Neural progenitor cell (in vitro differentiated cells): ENCODE data around the gene NTM. TPM values are rescaled to one million over a fixed set of nuclear protein-coding genes. Genes with fewer than 3 reads are reported as not detected.

Source experiments
- DNase-seq: peaks from one replicate; pipeline ENCODE4 v3.0.0-alpha.2; 2016; ENCODE audit warnings: low spot score
- H2AFZ ChIP-seq: fragments of 200-600 bp; sonication (generic); replicated peaks from 2 replicates; pipeline ENCODE4 v1.6.1; 2016; ENCODE audit warnings: antibody characterized with exemption
- H3F3A ChIP-seq: fragments of 200-600 bp; sonication (generic); 2 replicates; pipeline ENCODE4 v1.6.1; 2016; ENCODE audit warnings: antibody characterized with exemption, low read depth
- H3K27ac ChIP-seq: fragments of 200-600 bp; sonication (generic); 2 replicates; pipeline ENCODE4 v1.5.1; 2016; ENCODE audit warnings: mild to moderate bottlenecking
- H3K27me3 ChIP-seq: fragments of 200-600 bp; sonication (generic); 2 replicates; pipeline ENCODE4 v1.6.1; 2016; ENCODE audit warnings: mild to moderate bottlenecking, moderate library complexity
- H3K36me3 ChIP-seq: fragments of 200-600 bp; sonication (generic); 2 replicates; pipeline ENCODE4 v1.5.1; 2016
- H3K4me1 ChIP-seq: fragments of 200-600 bp; sonication (generic); 2 replicates; pipeline ENCODE4 v1.6.1; 2016; ENCODE audit warnings: mixed run types
- H3K4me2 ChIP-seq: fragments of 200-600 bp; sonication (generic); 2 replicates; pipeline ENCODE4 v1.6.1; 2016
- H3K4me3 ChIP-seq: fragments of 200-600 bp; sonication (generic); 2 replicates; pipeline ENCODE4 v1.5.1; 2016
- H3K79me2 ChIP-seq: fragments of 200-600 bp; sonication (generic); 2 replicates; pipeline ENCODE4 v1.6.1; 2016; ENCODE audit warnings: low read depth
- H3K9ac ChIP-seq: fragments of 200-600 bp; sonication (generic); 2 replicates; pipeline ENCODE4 v1.6.1; 2016
- H3K9me3 ChIP-seq: fragments of 200-600 bp; sonication (generic); 2 replicates; pipeline ENCODE4 v1.5.1; 2016; ENCODE audit warnings: low read depth
- H4K20me1 ChIP-seq: fragments of 200-600 bp; sonication (generic); 2 replicates; pipeline ENCODE4 v1.6.1; 2016; ENCODE audit warnings: low read depth
- H3K27ac Mint-ChIP-seq: 3 replicates; pipeline ENCODE4 v1.8.0; 2021; ENCODE audit warnings: mixed read lengths
- H3K27me3 Mint-ChIP-seq: 2 replicates; pipeline ENCODE4 v1.8.0; 2022; ENCODE audit warnings: low read depth, mild to moderate bottlenecking, inconsistent platforms, moderate library complexity, mixed read lengths; ENCODE audit not compliant: insufficient read depth
- H3K36me3 Mint-ChIP-seq: 3 replicates; pipeline ENCODE4 v1.8.0; 2021; ENCODE audit warnings: mixed read lengths
- H3K4me1 Mint-ChIP-seq: 3 replicates; pipeline ENCODE4 v1.8.0; 2021; ENCODE audit warnings: mixed read lengths
- H3K4me3 Mint-ChIP-seq: 3 replicates; pipeline ENCODE4 v1.8.0; 2021; ENCODE audit warnings: mild to moderate bottlenecking, moderate library complexity, mixed read lengths
- H3K9me3 Mint-ChIP-seq: 3 replicates; pipeline ENCODE4 v1.8.0; 2020; ENCODE audit warnings: mixed read lengths
- EZH2 ChIP-seq: fragments of 200-600 bp; sonication (generic); IDR thresholded peaks from 2 replicates; pipeline ENCODE4 v1.6.1; 2017; ENCODE audit warnings: antibody characterized with exemption, mild to moderate bottlenecking, moderate library complexity
- EZH2phosphoT487 ChIP-seq: fragments of 200-600 bp; sonication (generic); IDR thresholded peaks from 2 replicates; pipeline ENCODE4 v1.6.1; 2017; ENCODE audit warnings: antibody characterized with exemption
- total RNA-seq: library from RNA; depleted of rRNA; stranded (reverse); fragments of >200 nt; gene quantifications from 2 replicates; pipeline ENCODE4 v1.2.3, GENCODE V29; 2015; ENCODE audit warnings: low replicate concordance
- TF ChIP-seq, protein P1 (sequence below): fragments of 200-600 bp; sonication (generic); IDR thresholded peaks from 2 replicates; pipeline ENCODE4 v1.5.1; 2017; ENCODE audit warnings: antibody characterized with exemption, mild to moderate bottlenecking

NTM gene
- total RNA-seq, 1 donor from 2014 or later, result 4.3 TPM

DNA sequence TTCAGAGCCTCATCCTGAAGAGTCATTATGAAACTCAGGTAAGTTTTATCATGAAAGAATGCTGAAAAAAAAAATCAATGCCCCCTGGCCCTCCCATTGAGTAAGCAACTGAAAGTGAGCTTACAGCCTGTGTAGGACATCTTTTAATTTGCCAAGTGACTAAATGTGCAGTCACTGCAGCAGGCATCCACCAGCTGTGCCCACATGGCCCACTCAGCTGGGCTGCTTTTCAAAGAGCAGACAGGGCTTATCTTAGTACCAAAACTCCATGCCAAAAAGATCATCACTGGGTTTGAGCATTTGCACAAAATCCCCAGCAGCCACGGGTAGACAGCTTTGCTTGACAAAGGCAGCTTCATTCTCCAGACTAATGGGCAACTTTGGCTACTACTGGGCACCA is 709.7 kb downstream of the NTM start:
- Histone ChIP-seq H3K4me3 (no peak overlapping the region), H3K27me3 (no peaks in the 10 kb centered on the region), H3K36me3 (no peaks in the 10 kb centered on the region), H4K20me1 (no peaks in the 10 kb centered on the region), H2AFZ (no peak overlapping the region), H3F3A (no peaks in the 10 kb centered on the region), H3K9me3 (peaks cover 17% of the 10 kb centered on the region), H3K79me2 (no peaks in the 10 kb centered on the region), H3K4me2 (no peak overlapping the region), H3K4me1 (no peaks in the 10 kb centered on the region), H3K9ac (no peak overlapping the region), H3K27ac (no peak overlapping the region)
- no peak overlapping the region for H3K27ac Mint-ChIP-seq
- H3K36me3 Mint-ChIP-seq, result no peaks in the 10 kb centered on the region
- no peak overlapping the region for H3K4me3 Mint-ChIP-seq
- peaks cover 2% of the 10 kb centered on the region for H3K9me3 Mint-ChIP-seq
- DNase-seq, result no peak
- TF ChIP-seq EZH2 (no peak), EZH2phosphoT487 (no peak)
- TF ChIP-seq, protein P1, sequence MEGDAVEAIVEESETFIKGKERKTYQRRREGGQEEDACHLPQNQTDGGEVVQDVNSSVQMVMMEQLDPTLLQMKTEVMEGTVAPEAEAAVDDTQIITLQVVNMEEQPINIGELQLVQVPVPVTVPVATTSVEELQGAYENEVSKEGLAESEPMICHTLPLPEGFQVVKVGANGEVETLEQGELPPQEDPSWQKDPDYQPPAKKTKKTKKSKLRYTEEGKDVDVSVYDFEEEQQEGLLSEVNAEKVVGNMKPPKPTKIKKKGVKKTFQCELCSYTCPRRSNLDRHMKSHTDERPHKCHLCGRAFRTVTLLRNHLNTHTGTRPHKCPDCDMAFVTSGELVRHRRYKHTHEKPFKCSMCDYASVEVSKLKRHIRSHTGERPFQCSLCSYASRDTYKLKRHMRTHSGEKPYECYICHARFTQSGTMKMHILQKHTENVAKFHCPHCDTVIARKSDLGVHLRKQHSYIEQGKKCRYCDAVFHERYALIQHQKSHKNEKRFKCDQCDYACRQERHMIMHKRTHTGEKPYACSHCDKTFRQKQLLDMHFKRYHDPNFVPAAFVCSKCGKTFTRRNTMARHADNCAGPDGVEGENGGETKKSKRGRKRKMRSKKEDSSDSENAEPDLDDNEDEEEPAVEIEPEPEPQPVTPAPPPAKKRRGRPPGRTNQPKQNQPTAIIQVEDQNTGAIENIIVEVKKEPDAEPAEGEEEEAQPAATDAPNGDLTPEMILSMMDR, result no peak
- H3K27me3 Mint-ChIP-seq, result no peaks in the 10 kb centered on the region
- H3K4me1 Mint-ChIP-seq, result no peaks in the 10 kb centered on the region

DNA sequence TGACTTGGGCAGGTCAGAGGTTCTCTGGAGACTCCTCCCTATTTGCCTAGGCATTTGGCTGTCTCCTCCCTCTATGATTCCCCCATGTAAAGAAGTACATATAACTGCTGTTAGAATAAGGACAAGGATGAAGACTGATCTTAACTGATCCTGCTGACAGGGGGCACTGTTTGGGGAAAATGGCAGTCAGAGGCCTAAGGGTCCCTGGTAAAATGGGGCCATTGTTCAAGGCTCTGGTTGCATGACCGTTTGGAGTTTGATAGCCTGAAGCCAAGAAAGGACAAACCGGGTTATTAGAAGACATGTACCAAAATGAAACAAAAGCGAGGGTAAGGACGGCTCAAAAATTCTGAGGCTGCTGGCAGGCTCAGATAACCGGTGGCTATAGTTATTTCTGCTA is 712.2 kb downstream of the NTM start:
- Histone ChIP-seq H2AFZ (no peak overlapping the region), H3F3A (no peaks in the 10 kb centered on the region), H3K4me3 (no peak overlapping the region), H3K9ac (no peak overlapping the region), H3K4me2 (no peak overlapping the region), H3K9me3 (peaks cover 26% of the 10 kb centered on the region), H3K36me3 (no peaks in the 10 kb centered on the region), H3K4me1 (no peaks in the 10 kb centered on the region), H4K20me1 (no peaks in the 10 kb centered on the region), H3K79me2 (no peaks in the 10 kb centered on the region), H3K27me3 (no peaks in the 10 kb centered on the region), H3K27ac (no peak overlapping the region)
- no peak overlapping the region for H3K27ac Mint-ChIP-seq
- peaks cover 17% of the 10 kb centered on the region for H3K9me3 Mint-ChIP-seq
- DNase-seq, result no peak
- no peak overlapping the region for H3K4me3 Mint-ChIP-seq
- H3K4me1 Mint-ChIP-seq, result no peaks in the 10 kb centered on the region
- no peaks in the 10 kb centered on the region for H3K36me3 Mint-ChIP-seq
- H3K27me3 Mint-ChIP-seq, result peaks cover 4% of the 10 kb centered on the region
- no peak for TF ChIP-seq EZH2phosphoT487
- TF ChIP-seq, protein P1, result no peak
- TF ChIP-seq EZH2, result no peak

DNA sequence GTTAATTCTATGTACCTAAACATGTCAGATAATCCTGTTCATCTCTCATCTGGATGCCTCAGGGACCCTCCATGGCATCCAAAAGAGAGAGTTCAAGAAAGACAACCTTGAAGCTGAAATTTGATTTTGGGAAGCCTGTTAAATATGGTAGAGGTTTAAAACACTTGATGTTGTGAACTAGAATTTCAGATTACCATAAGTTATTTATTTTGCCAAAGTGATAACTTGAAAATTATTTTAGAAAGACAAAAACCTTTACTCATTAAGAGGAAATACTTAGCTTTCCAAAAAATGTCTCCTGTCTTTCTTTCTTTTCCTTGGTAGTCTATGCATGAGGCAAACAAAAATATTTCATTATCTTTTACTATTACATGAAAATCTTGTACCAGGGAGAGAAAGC is 714.0 kb downstream of the NTM start:
- H3K36me3 Mint-ChIP-seq, result peaks cover under 1% of the 10 kb centered on the region
- no peak overlapping the region for H3K27ac Mint-ChIP-seq
- no peak overlapping the region for H3K4me2 ChIP-seq
- H3K4me1 Mint-ChIP-seq, result no peaks in the 10 kb centered on the region
- H3F3A ChIP-seq, result no peaks in the 10 kb centered on the region
- no peak overlapping the region for H3K4me3 Mint-ChIP-seq
- H3K27me3 Mint-ChIP-seq, result peaks cover 4% of the 10 kb centered on the region
- H3K27ac ChIP-seq, result no peak overlapping the region
- TF ChIP-seq, protein P1, result no peak
- no peak overlapping the region for H3K4me3 ChIP-seq
- no peak overlapping the region for H3K9ac ChIP-seq
- no peak overlapping the region for H2AFZ ChIP-seq
- H3K36me3 ChIP-seq, result no peaks in the 10 kb centered on the region
- no peaks in the 10 kb centered on the region for H3K27me3 ChIP-seq
- H3K79me2 ChIP-seq, result no peaks in the 10 kb centered on the region
- no peak for DNase-seq
- H3K4me1 ChIP-seq, result no peaks in the 10 kb centered on the region
- H3K9me3 Mint-ChIP-seq, result peaks cover 21% of the 10 kb centered on the region
- H3K9me3 ChIP-seq, result peaks cover 26% of the 10 kb centered on the region
- H4K20me1 ChIP-seq, result no peaks in the 10 kb centered on the region

DNA sequence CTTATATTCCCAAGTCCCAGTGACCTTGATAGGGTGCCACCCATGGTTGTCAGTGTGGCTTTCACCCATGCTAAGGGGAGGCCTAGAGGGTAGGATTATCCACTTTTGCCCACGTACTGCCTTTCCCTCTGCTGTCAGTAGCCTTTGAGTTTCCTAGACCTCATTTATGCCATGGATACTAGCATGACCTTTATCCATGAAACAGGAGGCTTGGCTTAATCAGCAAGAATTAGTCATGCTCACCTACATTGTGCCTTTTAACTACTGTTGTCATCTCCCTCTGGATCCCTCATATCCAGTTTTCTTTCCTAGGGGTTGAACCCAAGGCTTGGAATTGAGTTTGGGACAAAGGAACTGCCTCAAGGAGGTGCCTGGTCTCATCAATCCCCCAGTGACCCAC is 716.7 kb downstream of the NTM start:
- Histone ChIP-seq H3K9ac (no peak overlapping the region), H2AFZ (no peak overlapping the region), H3K9me3 (peaks cover 26% of the 10 kb centered on the region), H3F3A (no peaks in the 10 kb centered on the region), H3K79me2 (no peaks in the 10 kb centered on the region), H3K36me3 (no peaks in the 10 kb centered on the region), H3K4me1 (no peaks in the 10 kb centered on the region), H3K4me3 (no peak overlapping the region), H3K27me3 (no peaks in the 10 kb centered on the region), H3K27ac (no peak overlapping the region), H4K20me1 (no peaks in the 10 kb centered on the region), H3K4me2 (no peak overlapping the region)
- peaks cover 4% of the 10 kb centered on the region for H3K27me3 Mint-ChIP-seq
- H3K36me3 Mint-ChIP-seq, result peaks cover 2% of the 10 kb centered on the region
- H3K4me3 Mint-ChIP-seq, result no peak overlapping the region
- H3K27ac Mint-ChIP-seq, result no peak overlapping the region
- H3K9me3 Mint-ChIP-seq, result peaks cover 21% of the 10 kb centered on the region
- no peak for DNase-seq
- TF ChIP-seq EZH2 (no peak), EZH2phosphoT487 (no peak)
- TF ChIP-seq, protein P1, result no peak
- no peaks in the 10 kb centered on the region for H3K4me1 Mint-ChIP-seq
